Adrenal gland (tissue), 5 donors: ENCODE measurements around the gene SHISAL1.

ENCODE experiments used
- CTCF ChIP-seq, 6 experiments: fragments of 450-650 bp in 4 of 6; fragments of 200-600 bp in 2 of 6; sonication (generic) in 1 of 6; IDR thresholded peaks; 1 replicate in 5 of 6; 2 replicates in 1 of 6; pipeline versions ENCODE4 v1.5.1 to v1.8.0; 2016 to 2021; ENCODE audit warnings: antibody characterized with exemption in 6 of 6, mild to moderate bottlenecking in 2 of 6, moderate library complexity in 1 of 6
- POLR2A ChIP-seq, 2 donors: fragments of 450-650 bp; IDR thresholded peaks; one replicate each; pipeline ENCODE4 v1.6.1; 2017; ENCODE audit warnings: antibody characterized with exemption in 2 of 2, mild to moderate bottlenecking in 2 of 2, moderate library complexity in 1 of 2
- donor health status: DM: no; HTN: no; CAD: no.

GRCh38 chr22:44215287-44215686, 97.5 kb downstream of the SHISAL1 start:
- TF ChIP-seq CTCF (IDR thresholded peaks at IDR 0.05) (no peak), POLR2A (IDR thresholded peaks at IDR 0.05) (no peak)
